LoVo (cell line): ENCODE data around the gene KLHL8.
"Not testable (repeated sequence)": the region's sequence is repeated elsewhere in the genome, so short reads cannot be mapped to it uniquely, and the experiment has no call there.

Experiments
- DNase-seq: peaks from one replicate; pipeline ENCODE4 v3.0.0-alpha.2; 2016; ENCODE audit warnings: low spot score

Gene KLHL8

DNA sequence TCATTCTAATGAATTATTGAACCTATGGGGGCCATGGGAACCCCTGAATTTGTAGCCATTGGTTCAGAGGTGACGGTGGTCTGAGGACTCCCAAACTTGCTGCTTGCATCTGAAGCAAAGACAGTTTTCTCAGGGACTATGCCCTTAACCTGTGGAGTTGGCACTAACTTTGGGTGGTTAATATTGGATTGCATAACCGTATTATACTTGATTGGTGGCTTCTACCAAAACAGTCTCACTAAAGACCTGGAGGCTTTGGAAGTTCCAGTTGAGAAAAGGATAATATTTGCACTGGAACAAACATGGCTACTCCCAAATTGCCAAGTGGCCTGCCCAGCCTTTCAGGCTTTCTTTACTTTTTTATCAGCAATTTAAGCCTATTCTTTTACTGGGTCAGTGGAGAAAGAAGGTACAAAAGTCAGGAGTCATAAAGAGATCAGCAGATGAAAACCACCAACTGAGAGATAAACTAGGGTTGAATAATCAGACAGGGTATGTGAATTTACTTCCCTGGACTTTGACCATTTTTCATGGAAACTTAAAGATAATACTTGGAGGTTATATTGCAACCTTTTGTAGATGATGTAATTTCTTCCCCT, 7.9 kb upstream of the KLHL8 start:
- peak; percentile 50 for DNase-seq

DNA sequence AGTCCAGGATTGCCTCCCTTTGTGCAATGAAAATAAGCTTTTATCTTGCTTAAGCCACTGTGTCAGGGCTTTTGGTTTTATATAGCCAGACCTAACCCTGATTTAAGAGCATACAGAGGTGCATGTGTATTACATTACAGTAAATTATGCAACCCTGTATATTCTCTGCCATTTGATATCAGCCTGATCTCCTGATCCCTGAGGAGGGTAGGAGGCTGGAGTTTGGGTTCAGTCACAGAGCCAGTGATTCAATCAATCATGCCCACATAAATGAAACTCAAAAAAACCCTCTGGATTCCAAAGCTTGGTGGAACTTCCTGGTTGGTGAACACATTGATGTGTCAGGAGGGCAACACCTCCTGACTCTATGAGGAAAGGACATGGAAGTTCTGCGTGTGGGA, 7.3 kb upstream of the KLHL8 start:
- DNase-seq: no peak

DNA sequence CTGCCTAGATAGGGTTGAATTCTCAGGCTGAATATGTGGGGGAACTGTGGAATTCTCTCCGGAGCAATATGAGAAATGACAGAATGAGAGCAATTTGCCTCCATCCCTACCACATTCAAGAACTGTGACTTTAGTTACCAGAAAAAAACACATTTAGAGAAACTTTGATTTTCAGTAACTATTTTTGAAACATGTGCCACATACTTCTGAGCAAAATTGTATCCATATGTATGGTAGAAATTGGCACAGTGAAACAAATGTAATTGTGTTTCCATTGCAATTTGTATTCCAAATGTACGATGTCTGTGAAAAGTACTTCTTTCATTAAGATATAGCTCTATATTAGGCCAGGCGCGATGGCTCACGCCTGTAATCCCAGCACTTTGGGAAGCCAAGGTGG, 5.5 kb upstream of the KLHL8 start:
- no peak for DNase-seq

DNA sequence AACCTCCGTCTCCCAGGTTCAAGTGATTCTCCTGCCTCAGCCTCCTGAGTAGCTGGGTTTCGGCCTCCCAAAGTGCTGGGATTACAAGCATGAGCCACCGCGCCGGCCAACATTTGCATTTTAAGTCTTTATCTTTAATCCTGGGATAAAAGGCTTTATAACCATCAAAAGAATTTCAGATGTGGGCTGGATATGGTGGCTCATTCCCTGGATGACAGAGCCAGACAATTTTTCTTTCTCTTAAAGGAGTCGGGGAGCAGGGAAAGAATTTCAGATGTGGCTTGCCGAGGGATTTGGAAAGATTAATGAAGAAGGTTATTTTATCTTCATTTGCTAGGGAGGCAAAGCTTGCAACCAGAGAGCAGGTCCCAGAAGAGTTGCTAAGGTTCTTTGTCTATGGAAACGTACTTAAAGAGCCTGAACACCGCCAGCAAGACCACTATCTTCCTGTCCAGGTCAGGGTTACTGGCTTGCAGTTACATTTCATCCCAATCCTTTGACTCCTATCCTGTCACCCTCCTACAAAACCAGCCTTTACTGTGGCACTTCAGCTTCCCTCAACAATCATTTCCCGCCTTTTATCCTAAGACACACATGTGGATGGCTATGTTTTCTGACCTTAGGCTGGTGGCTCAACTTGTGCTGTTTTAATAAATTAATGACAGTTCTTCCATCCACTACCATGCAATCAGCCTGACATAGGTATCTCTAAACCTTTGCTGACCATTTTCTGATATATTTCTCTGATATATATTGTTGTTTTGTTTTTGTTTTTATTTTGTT, 3.9 kb upstream of the KLHL8 start:
- no peak for DNase-seq

DNA sequence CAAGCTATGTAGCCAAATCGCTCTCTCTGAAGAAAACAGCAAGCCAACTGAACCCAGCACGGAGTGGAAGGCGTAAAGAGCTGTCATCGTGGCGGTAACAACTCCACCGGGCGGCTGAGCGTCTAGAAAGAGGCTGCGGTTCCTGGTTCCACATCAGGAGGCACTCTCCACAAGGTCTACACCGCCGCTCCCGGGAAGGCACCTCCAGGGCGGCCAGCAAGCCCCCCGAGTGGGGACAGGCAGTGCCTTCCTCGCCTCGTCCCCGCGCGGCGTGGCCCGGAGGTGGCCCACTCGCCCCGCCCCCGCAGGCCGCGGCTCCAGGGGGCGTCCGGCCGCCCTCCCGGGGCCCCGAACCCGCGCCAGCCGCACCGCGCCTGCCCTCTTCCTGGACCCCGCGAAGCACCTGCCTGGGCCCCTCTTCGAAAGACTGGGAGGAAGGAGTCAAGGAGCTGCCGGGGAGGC, 755 bp downstream of the KLHL8 start:
- DNase-seq: no peak

DNA sequence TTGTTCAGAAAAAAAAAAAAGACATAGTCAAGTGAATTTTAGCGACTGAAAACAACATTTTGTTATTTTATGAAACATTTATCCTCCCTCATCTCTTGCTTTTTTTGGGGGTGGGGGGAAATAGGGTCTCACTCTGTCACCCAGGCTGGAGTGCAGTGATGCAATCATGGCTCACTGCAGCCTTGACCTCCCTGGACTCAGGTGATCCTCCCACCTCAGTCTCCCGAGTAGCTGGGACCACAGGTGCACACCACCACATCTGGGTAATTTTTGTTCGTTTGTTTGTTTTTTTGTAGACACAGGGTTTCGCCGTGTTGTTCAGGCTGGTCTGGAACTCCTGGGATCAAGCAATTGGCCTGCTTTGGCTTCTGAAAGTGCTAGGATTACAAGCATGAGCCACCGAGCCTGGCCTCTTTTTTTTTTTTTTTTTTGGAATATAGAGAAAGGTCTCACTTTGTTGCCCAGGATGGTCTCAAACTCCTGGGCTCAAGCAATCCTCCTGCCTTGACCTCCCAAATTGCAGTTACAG, 3.1 kb downstream of the KLHL8 start:
- DNase-seq: not testable (repeated sequence)

DNA sequence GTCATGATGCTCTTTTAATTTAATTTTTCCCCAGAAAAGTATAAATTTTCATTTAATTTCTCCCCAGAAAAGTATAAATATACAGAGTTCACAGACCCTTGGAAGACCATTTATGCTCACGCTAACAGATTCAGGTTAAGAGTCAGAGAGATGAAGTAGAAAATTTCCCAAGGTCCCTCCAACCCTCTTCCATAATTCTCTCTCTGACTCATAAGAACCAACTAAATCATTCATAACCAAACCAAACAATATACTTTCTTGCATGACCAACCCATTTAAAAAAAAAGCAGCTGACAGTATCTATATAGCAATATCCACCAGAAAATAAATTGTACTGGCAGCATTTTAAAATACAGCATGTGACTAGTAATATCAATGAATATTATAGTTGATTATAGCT, 3.9 kb downstream of the KLHL8 start:
- DNase-seq: no peak

DNA sequence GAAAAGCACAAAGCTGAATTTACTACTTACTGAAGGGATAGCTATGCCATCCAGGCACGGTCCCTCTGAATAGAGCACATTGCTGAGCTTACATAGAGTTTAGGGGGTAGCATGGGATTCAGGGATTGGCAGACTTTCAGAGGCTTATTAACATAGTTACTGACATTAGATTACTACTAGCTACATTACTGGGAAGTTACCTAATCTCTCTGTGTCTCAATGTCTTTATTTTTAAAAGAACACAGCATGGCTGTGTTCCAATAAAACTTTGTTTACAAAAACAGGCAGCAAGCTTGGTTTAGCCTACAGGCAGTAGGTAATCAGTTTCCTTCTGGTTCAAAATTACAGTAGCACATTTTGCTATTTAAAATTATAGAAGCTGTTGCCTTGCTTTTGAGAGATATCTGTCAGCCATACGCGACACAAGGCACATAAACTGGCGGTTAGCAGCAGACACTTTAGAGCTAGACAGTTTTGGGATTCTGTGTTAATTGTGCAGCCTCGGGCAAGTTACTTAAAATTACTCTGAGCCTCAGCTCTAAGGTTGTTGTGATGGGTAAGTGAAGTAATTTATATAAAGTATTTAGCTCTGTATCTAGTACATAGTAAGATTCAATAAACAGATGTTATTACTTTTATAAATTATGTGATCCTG, 6.9 kb downstream of the KLHL8 start:
- DNase-seq: no peak

DNA sequence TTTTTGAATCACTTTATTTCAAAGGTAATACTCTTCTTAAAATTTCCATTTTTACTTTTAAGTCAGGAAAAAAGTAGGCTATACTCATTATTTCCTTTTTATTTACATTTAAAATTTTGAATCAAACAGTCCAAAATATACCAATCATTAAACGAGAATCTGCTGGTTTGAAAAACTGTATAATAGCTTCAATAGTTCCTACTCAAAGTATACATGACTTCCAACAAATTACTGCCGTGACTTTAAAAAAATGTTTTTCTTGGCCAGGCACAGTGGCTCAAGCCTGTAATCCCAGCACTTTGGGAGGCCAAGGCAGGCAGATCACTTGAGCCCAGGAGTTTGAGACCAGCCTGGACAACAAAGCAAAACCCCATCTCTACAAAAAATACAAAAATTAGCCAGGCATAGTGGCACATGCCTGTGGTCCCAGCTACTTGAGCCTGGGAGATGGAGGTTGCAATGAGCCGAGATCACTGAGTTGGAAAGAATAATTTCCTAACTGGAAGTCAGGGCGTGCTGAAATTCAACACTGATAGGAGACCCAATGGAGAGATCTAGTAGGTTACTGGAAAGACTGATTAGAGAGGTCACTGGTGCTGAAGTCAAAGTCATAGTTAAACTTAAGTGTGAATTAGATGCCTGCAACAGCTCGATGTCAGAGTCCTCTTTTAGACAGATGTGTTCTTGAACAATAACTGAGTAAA, 9.0 kb downstream of the KLHL8 start:
- DNase-seq: no peak

DNA sequence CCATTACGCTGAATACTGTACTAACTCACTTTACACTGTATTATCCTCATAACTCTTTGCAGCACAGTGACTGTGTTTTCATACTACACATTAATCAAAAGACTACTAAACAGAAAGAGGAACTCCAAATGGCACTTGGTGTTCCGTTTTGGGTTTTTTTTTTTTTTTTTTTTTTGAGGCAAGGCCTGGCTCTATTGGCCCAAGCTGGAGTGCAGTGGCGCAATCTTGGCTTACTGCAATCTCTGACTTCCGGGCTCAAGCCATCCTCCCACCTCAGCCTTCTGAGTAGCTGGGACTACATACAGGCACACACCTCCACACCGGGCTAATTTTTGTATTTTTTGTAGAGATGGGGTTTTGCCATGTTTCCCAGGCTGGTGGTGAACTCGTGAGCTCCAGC, 10.7 kb downstream of the KLHL8 start:
- no peak for DNase-seq

DNA sequence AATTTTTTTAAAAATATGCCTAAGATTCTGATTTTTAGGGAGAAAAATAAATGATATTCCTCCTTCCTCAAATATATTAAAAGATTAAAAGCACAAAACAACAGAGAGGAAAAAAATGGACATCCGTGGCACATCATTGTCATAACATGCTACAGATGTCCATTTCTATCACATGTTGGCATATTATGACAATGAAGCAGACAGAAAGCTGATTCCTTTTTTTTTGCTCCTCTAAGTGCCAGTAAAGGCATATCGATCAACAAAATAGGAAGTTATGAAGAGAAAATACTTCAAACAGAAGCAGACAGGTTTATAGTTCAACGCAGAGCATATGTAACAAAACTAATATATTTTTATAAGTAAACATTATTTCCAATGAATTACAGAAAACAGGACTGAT, 11.2 kb downstream of the KLHL8 start:
- DNase-seq: no peak

DNA sequence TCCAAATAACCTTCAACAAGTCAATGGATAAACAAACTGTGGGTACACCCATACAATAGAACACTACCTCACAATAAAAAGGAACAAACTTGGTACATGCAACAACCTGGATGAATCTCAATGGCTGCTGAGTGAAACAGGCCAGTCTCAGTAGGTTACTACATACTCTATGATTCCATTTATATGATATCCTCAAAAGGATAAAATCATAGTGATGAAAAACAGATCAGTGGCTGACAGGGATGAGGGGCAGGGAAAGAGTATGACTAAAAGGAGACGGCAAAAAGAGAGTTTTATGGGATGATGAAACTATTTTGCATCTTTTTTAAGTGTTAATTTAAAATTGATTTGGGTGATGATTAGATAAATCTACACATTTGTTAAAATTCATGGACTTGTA, 15.9 kb downstream of the KLHL8 start:
- DNase-seq: no peak

DNA sequence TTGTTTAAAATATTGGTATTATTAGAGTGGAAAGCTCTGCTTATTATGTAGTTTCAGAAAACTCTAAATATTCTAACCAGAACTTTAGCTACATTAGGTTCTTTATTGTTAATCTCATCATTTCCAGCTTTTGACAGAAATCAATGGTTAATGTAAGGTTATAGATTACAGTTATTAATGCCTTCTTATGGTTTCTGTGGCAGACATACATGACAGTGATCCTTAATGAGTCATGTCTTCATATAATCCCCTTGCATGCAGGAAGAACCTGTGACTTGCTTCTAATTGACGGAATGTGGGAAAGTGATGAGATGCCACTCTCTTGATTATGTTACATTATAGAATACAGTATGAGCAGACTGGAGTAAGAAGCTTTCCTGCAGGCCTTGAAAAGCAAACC, 23.5 kb downstream of the KLHL8 start:
- no peak for DNase-seq

DNA sequence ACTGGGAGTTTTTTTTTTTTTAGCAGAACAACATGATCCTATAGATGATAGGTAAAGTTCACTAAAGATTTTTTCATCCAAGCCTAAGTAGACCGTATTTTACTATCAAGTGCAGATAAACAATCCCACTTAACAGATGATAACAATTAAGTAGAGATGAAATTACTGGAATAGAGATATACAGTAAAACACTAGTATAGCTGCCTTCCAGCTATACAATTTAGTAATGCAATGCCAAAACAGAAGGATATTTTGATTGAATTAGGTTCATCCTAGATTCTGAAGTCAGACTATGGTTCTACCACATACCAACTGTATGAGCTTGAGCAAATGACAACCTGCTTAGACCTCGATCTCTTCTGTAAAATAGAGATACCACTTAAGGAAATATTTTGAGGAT, 24.3 kb downstream of the KLHL8 start:
- DNase-seq: no peak

DNA sequence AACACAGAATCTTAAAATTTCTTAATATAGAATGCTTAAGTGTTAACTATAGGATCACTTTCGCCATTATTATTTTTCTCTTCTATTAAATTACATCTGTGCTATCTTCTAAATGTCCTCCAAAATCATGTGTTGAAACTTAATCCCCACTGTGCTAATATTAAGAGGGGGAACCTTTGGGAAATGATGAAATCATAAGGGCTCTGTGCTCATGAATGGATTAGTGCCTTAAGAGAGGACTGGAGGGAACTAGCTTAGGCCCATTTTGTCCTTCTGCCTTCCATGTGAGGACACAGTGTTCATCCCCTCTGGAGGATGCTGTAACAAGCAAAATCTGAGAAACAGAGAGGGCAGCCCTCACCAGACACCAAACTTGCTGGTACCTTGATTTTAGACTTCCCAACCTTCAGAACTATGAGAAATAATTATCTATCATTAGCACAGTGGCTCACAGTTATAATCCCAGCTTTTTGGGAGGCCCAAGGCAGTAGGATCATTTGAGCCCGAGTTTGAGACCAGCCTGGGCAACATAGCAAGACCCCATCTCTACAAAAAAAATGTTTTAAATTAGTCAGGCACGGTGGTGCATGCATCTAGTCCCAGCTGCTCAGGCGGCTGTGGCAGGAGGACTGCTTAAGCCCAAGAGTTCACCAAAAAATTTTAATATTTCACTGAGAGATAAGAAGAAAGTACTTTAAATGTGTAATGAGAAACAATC, 26.3 kb downstream of the KLHL8 start:
- no peak for DNase-seq

DNA sequence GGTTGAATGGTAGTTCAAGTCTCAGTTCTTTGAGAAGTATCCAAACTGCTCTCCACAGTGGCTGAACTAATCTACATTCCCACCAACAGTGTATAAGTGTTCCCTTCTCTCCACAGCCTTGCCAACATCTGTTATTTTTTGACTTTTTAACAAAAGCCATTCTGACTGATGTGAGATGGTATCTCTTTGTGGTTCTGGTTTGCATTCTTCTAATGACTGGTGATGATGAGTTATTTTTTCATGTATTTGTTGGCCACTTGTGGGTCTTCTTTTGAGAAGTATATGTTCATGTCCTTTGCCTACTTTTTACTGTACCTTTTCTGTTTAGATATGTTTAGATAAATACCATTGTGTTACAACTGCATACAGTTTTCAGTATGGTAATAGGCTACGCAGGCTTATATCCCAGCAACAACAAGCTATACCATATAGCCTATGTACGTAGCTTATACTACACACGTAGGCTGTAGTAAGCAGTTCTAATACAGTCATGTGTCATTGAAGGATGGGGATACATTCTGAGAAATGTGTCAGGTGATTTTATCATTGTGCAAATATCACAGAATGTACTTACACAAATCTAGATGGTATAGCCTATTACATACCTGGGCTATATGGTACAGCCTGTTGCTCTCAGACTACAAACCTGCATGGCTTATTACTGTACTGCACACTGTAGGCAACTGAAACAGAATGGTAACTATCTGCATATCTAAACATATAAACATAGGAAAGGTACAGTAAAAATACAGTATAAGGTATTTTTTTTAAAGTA, 28.1 kb downstream of the KLHL8 start:
- DNase-seq: no peak

DNA sequence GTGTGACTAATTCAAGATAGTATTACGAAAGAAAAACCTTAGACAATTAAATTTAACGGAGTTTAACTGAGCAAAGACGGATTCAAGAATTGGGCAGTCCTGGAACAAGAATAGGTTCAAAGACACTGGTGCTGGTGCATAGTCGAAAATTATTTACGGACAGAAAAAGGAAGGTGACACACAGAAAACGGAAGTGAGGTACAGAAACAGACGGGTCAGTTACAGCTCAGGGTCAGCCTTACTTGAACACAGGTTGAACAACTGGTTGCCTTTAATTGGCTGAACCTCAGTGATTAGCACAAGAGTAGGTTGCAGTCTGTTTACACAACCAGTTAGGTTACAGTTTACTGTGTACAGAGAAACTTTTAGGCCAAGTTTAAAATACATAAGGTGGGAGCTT, 31.5 kb downstream of the KLHL8 start:
- no peak for DNase-seq

DNA sequence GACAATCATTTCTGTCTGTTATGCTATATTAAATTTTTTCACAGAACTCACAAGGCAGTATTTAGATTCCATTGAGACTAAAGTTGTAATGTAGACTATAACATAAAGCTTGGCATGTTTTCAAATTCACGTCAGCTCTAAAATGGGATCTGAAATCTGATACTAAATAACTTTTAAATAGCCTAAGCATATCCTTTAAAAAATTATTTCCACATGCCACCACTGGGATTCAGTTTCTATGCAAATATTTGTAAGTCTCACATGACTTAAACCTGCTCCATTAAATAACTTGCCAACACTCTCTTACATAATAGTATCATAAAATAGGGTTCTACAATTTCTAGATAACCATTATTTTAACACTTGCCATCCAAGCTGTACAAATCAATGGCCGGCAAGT, 32.4 kb downstream of the KLHL8 start:
- no peak for DNase-seq

DNA sequence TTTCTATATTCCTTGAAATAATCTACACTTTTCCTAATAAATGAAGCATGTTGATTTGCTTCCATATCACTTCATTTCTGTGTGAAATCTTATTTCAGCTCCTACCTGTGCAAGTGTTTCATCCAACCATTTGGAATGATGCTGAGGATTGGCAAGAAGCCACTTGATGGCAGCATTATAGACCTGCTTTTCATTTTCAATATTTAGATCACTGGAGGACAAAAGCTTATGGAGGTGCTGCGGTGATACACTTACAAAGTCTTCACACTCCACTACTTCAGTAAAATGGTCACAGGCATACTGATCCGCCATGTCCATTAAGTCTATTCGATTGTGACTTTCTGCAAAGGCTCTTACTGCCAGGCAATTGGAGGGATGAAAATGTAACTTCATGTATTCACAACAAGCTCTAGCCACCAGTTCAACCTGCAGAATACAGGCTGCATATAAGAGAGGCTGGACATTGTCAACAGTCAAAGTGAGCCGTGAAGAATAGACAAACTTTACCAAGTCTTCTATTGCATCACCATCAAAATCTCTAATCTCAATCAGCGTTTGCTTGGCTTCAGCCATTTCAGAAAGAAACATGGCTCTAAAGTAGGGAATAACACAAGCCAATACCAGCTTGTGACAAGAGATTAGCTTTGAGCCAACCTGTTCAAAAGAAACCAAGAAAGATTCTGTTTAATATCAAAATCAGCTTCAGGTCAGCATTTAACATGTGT, 35.1 kb downstream of the KLHL8 start:
- no peak for DNase-seq

DNA sequence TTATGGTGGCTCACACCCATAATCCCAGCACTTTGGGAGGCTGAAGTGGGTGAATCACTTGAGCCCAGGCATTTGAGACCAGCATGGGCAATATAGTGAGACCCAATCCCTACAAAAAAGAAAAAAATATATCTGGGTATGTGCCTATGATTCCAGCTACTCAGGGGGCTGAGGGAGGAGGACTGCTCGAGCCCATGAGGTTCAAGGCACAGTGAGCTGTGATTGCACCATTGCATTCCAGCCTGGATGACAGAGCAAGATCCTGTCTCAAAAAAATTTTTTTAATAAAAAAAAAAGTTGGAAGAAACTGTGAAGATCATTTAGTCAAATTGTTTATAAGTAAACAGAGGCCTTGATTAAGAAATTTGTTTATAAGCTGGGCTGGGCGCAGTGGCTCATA, 39.7 kb downstream of the KLHL8 start:
- no peak for DNase-seq
